HFF-Myc (cell line): Measurements from ENCODE around the gene ZNF664.
"Not testable (repeated sequence)": the region's sequence is repeated elsewhere in the genome, so short reads cannot be mapped to it uniquely, and the experiment has no call there.

Experiments
- DNase-seq: peaks from one replicate; pipeline ENCODE4 v3.0.0-alpha.2; 2011; ENCODE audit warnings: low read depth; ENCODE audit errors: extremely low read depth
- H3K4me3 ChIP-seq: replicated peaks from 2 replicates; pipeline ENCODE4 v1.5.1; 2011; ENCODE audit warnings: low read depth, mild to moderate bottlenecking, control low read depth, low read length
- CTCF ChIP-seq: IDR thresholded peaks from 2 replicates; pipeline ENCODE4 v1.5.1; 2012; ENCODE audit warnings: mild to moderate bottlenecking, low read depth, low read length, control low read depth; ENCODE audit errors: missing control alignments

The ZNF664 gene

GRCh38 chr12:123946152-123946515, 26.9 kb upstream of the ZNF664 start:
- no peak overlapping the region for H3K4me3 ChIP-seq
- no peak for TF ChIP-seq CTCF
- no peak for DNase-seq

GRCh38 chr12:123946516-123947505, 26.2 kb upstream of the ZNF664 start:
- DNase-seq, H3K4me3 ChIP-seq: not testable (repeated sequence)

GRCh38 chr12:123947531-123947930, 25.5 kb upstream of the ZNF664 start:
- not testable (repeated sequence) for H3K4me3 ChIP-seq, DNase-seq

- no peak for DNase-seq
- TF ChIP-seq CTCF: no peak
- no peak overlapping the region for H3K4me3 ChIP-seq
Observed at GRCh38 chr12:123948401-123948795, 24.6 kb upstream of the ZNF664 start.

- no peak for DNase-seq
- H3K4me3 ChIP-seq: no peak overlapping the region
- TF ChIP-seq CTCF: no peak
Observed at GRCh38 chr12:123948796-123949769, 23.9 kb upstream of the ZNF664 start.

GRCh38 chr12:123949770-123950165, 23.2 kb upstream of the ZNF664 start:
- TF ChIP-seq CTCF: no peak
- H3K4me3 ChIP-seq: no peak overlapping the region
- no peak for DNase-seq

- no peak overlapping the region for H3K4me3 ChIP-seq
- TF ChIP-seq CTCF: no peak
- no peak for DNase-seq
Observed at GRCh38 chr12:123950476-123951349, 22.3 kb upstream of the ZNF664 start.
